ENCODE results near the gene PTGER3.

Gene PTGER3

GRCh38 chr1:71053758-71054157 is 6.1 kb upstream of the PTGER3 start:
- DNase-seq (ENCODE audit: low read depth): no peak
- no peak overlapping the region for H3K4me3 ChIP-seq (ENCODE audit: low read depth, low read length)

- no peak overlapping the region for H3K4me3 ChIP-seq (ENCODE audit: low read depth, low read length)
- DNase-seq (ENCODE audit: low read depth): no peak
These were observed 5.5 kb upstream of the PTGER3 start for GRCh38 chr1:71053146-71053545.

- peak; percentile 19 for DNase-seq (ENCODE audit: low read depth)
- no peak overlapping the region for H3K4me3 ChIP-seq (ENCODE audit: low read depth, low read length)
These were observed 2.5 kb upstream of the PTGER3 start for GRCh38 chr1:71049951-71050598.

- no peak for DNase-seq (ENCODE audit: low read depth)
- H3K4me3 ChIP-seq (ENCODE audit: low read depth, low read length): peak overlapping the region; percentile 45
These were observed 553 bp downstream of the PTGER3 start for GRCh38 chr1:71046891-71047634.

GRCh38 chr1:71045463-71046028 is 2.1 kb downstream of the PTGER3 start:
- DNase-seq (ENCODE audit: low read depth): no peak
- H3K4me3 ChIP-seq (ENCODE audit: low read depth, low read length): no peak overlapping the region

GRCh38 chr1:71044833-71045232 is 2.8 kb downstream of the PTGER3 start:
- no peak for DNase-seq (ENCODE audit: low read depth)
- no peak overlapping the region for H3K4me3 ChIP-seq (ENCODE audit: low read depth, low read length)

GRCh38 chr1:71043065-71043464 is 4.6 kb downstream of the PTGER3 start:
- DNase-seq (ENCODE audit: low read depth): no peak
- H3K4me3 ChIP-seq (ENCODE audit: low read depth, low read length): no peak overlapping the region

GRCh38 chr1:71041806-71042205 is 5.8 kb downstream of the PTGER3 start:
- no peak overlapping the region for H3K4me3 ChIP-seq (ENCODE audit: low read depth, low read length)
- no peak for DNase-seq (ENCODE audit: low read depth)

GRCh38 chr1:71039661-71040262 is 7.9 kb downstream of the PTGER3 start:
- DNase-seq (ENCODE audit: low read depth): no peak
- H3K4me3 ChIP-seq (ENCODE audit: low read depth, low read length): no peak overlapping the region

GRCh38 chr1:71038942-71039341 is 8.7 kb downstream of the PTGER3 start:
- no peak for DNase-seq (ENCODE audit: low read depth)
- no peak overlapping the region for H3K4me3 ChIP-seq (ENCODE audit: low read depth, low read length)

GRCh38 chr1:71037829-71038620 is 9.6 kb downstream of the PTGER3 start:
- no peak for DNase-seq (ENCODE audit: low read depth)
- H3K4me3 ChIP-seq (ENCODE audit: low read depth, low read length): no peak overlapping the region

- no peak overlapping the region for H3K4me3 ChIP-seq (ENCODE audit: low read depth, low read length)
These were observed 10.6 kb downstream of the PTGER3 start for GRCh38 chr1:71037066-71037465.

GRCh38 chr1:71033136-71033535 is 14.5 kb downstream of the PTGER3 start:
- no peak for DNase-seq (ENCODE audit: low read depth)
- no peak overlapping the region for H3K4me3 ChIP-seq (ENCODE audit: low read depth, low read length)

More at GRCh38 chr1:71037066-71037465, 10.6 kb downstream of the PTGER3 start:
- no peak for DNase-seq (ENCODE audit: low read depth)

GRCh38 chr1:71031426-71031825 is 16.2 kb downstream of the PTGER3 start:
- no peak overlapping the region for H3K4me3 ChIP-seq (ENCODE audit: low read depth, low read length)
- no peak for DNase-seq (ENCODE audit: low read depth)

GRCh38 chr1:71030026-71030425 is 17.6 kb downstream of the PTGER3 start:
- DNase-seq (ENCODE audit: low read depth): no peak
- no peak overlapping the region for H3K4me3 ChIP-seq (ENCODE audit: low read depth, low read length)

- no peak for DNase-seq (ENCODE audit: low read depth)
- H3K4me3 ChIP-seq (ENCODE audit: low read depth, low read length): no peak overlapping the region
These were observed 18.6 kb downstream of the PTGER3 start for GRCh38 chr1:71028981-71029380.

GRCh38 chr1:71027991-71028390 is 19.6 kb downstream of the PTGER3 start:
- DNase-seq (ENCODE audit: low read depth): no peak
- no peak overlapping the region for H3K4me3 ChIP-seq (ENCODE audit: low read depth, low read length)

- no peak overlapping the region for H3K4me3 ChIP-seq (ENCODE audit: low read depth, low read length)
- DNase-seq (ENCODE audit: low read depth): no peak
These were observed 21.5 kb downstream of the PTGER3 start for GRCh38 chr1:71026093-71026492.

- no peak overlapping the region for H3K4me3 ChIP-seq (ENCODE audit: low read depth, low read length)
- no peak for DNase-seq (ENCODE audit: low read depth)
These were observed 24.1 kb downstream of the PTGER3 start for GRCh38 chr1:71023515-71023914.
